Neural progenitor cell (in vitro differentiated cells): Measurements from ENCODE around the gene TCF7.

ENCODE experiments used
- CTCF ChIP-seq: fragments of 200-600 bp; sonication (generic); IDR thresholded peaks from 2 replicates; pipeline ENCODE4 v1.5.1; 2017; ENCODE audit warnings: antibody characterized with exemption, mild to moderate bottlenecking
- EZH2 ChIP-seq: fragments of 200-600 bp; sonication (generic); IDR thresholded peaks from 2 replicates; pipeline ENCODE4 v1.6.1; 2017; ENCODE audit warnings: antibody characterized with exemption, mild to moderate bottlenecking, moderate library complexity
- EZH2phosphoT487 ChIP-seq: fragments of 200-600 bp; sonication (generic); IDR thresholded peaks from 2 replicates; pipeline ENCODE4 v1.6.1; 2017; ENCODE audit warnings: antibody characterized with exemption

- TF ChIP-seq CTCF (no peak), EZH2phosphoT487 (no peak), EZH2 (no peak)
These were observed 13.6 kb downstream of the TCF7 start for GRCh38 chr5:134127988-134128647.
